Erythroblast (primary cell): Measurements from ENCODE around the gene ATP5MG.

Experiments
- GATA1 ChIP-seq: IDR thresholded peaks from 2 replicates; pipeline ENCODE4 v1.6.1; 2011; ENCODE audit warnings: low read depth, mild to moderate bottlenecking, control low read depth, low read length, moderate library complexity
- POLR2A ChIP-seq: IDR thresholded peaks from 2 replicates; pipeline ENCODE4 v1.6.1; 2011; ENCODE audit warnings: mild to moderate bottlenecking, low read length

- no peak for TF ChIP-seq POLR2A
- no peak for TF ChIP-seq GATA1
Observed at GRCh38 chr11:118439646-118440045, 38.2 kb downstream of the ATP5MG start.
